Esophagus muscularis mucosa (tissue), 4 donors: Measurements from ENCODE around the gene MYBPC1.
A peak's percentile ranks its signal among the peaks of the same experiment; 100 is the strongest.

Experiments used
- EP300 ChIP-seq: sonication (generic); formaldehyde crosslinking; IDR thresholded peaks from one replicate; pipeline ENCODE4 v1.6.1; 2017; ENCODE audit warnings: antibody characterized with exemption
- POLR2A ChIP-seq: fragments of 450-650 bp; IDR thresholded peaks from one replicate; pipeline ENCODE4 v1.6.1; 2017; ENCODE audit warnings: antibody characterized with exemption, moderate library complexity, mild to moderate bottlenecking, low read depth
- POLR2AphosphoS5 ChIP-seq, 2 donors: sonication (generic); formaldehyde crosslinking; IDR thresholded peaks; one replicate each; pipeline ENCODE4 v1.6.1; 2017; ENCODE audit warnings: antibody characterized with exemption in 2 of 2
- TF ChIP-seq, protein P1 (sequence below), 3 experiments: fragments of 200-600 bp in 2 of 3; fragments of 450-650 bp in 1 of 3; sonication (generic) in 2 of 3; IDR thresholded peaks; one replicate each; pipeline ENCODE4 v1.5.1; 2017 to 2019; ENCODE audit warnings: antibody characterized with exemption in 3 of 3, mild to moderate bottlenecking in 2 of 3, moderate library complexity in 1 of 3

DNA sequence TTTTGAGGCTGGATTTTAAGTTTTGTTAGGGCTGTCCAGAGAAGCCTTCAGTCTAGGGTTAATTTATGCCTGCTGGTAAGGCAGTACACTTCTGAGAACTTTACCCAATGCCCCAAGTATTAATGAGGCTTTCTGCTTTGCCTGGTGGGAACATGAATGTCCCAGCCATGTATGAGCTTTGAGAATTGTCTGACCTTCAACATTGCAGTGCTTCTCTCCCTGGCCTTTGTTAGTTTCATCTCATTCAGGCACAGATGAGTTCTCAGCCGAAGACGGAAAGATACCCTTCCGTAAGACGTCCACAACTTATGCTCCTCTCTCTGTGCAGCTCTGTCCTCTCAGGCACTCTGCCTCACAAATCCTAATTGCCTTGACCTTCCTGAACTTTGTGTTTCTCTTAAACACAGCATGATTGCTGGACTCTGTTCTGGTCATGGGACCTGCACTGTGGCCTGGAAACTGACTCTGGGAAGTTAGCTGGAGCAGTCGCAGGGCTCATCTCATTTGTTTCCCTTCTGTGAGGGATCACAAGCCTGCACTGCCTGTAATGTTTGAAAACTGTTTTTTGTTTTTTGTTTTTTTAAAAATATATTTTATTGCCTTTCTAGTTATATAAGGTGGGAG, 118.4 kb downstream of the MYBPC1 start:
- TF ChIP-seq, protein P1, sequence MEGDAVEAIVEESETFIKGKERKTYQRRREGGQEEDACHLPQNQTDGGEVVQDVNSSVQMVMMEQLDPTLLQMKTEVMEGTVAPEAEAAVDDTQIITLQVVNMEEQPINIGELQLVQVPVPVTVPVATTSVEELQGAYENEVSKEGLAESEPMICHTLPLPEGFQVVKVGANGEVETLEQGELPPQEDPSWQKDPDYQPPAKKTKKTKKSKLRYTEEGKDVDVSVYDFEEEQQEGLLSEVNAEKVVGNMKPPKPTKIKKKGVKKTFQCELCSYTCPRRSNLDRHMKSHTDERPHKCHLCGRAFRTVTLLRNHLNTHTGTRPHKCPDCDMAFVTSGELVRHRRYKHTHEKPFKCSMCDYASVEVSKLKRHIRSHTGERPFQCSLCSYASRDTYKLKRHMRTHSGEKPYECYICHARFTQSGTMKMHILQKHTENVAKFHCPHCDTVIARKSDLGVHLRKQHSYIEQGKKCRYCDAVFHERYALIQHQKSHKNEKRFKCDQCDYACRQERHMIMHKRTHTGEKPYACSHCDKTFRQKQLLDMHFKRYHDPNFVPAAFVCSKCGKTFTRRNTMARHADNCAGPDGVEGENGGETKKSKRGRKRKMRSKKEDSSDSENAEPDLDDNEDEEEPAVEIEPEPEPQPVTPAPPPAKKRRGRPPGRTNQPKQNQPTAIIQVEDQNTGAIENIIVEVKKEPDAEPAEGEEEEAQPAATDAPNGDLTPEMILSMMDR (IDR thresholded peaks at IDR 0.05): no peak
- TF ChIP-seq EP300 (no peak), POLR2AphosphoS5 (IDR thresholded peaks at IDR 0.05) (peak in 1 of 2 donors; percentile 54), POLR2A (no peak)
